HEK293 (cell line): ENCODE results near the gene AADAC.

Experiments
- ATF2 ChIP-seq: fragments of 450-650 bp; formaldehyde crosslinking; IDR thresholded peaks from 2 replicates; pipeline ENCODE4 v1.5.1; 2016; ENCODE audit warnings: missing biosample characterization, missing genetic modification characterization, low read depth
- CTCF ChIP-seq: fragments of 450-650 bp; formaldehyde crosslinking; IDR thresholded peaks from 2 replicates; pipeline ENCODE4 v1.5.1; 2016; ENCODE audit warnings: missing biosample characterization, missing genetic modification characterization
- FEZF1 ChIP-seq: fragments of 450-650 bp; formaldehyde crosslinking; IDR thresholded peaks from 2 replicates; pipeline ENCODE4 v1.5.1; 2016; ENCODE audit warnings: missing biosample characterization, missing genetic modification characterization
- GFI1B ChIP-seq: fragments of 450-650 bp; formaldehyde crosslinking; IDR thresholded peaks from 2 replicates; pipeline ENCODE4 v1.5.1; 2016; ENCODE audit warnings: missing biosample characterization, missing genetic modification characterization
- GLIS1 ChIP-seq: fragments of 450-650 bp; formaldehyde crosslinking; IDR thresholded peaks from 2 replicates; pipeline ENCODE4 v1.5.1; 2016; ENCODE audit warnings: missing biosample characterization, missing genetic modification characterization
- PRDM4 ChIP-seq: fragments of 450-650 bp; formaldehyde crosslinking; IDR thresholded peaks from 2 replicates; pipeline ENCODE4 v1.5.1; 2017; ENCODE audit warnings: missing biosample characterization, missing genetic modification characterization
- YY1 ChIP-seq: fragments of 450-650 bp; formaldehyde crosslinking; IDR thresholded peaks from 2 replicates; pipeline ENCODE4 v1.5.1; 2018; ENCODE audit warnings: missing biosample characterization, missing genetic modification characterization
- ZBTB10 ChIP-seq: fragments of 450-650 bp; formaldehyde crosslinking; IDR thresholded peaks from 2 replicates; pipeline ENCODE4 v1.5.1; 2016; ENCODE audit warnings: missing biosample characterization, missing genetic modification characterization
- ZNF114 ChIP-seq: fragments of 450-650 bp; formaldehyde crosslinking; IDR thresholded peaks from 2 replicates; pipeline ENCODE4 v1.5.0; 2017; ENCODE audit warnings: missing biosample characterization, missing genetic modification characterization
- ZNF138 ChIP-seq: fragments of 450-650 bp; formaldehyde crosslinking; IDR thresholded peaks from 2 replicates; pipeline ENCODE4 v1.5.1; 2016; ENCODE audit warnings: missing biosample characterization, missing genetic modification characterization, borderline replicate concordance
- ZNF350 ChIP-seq: fragments of 450-650 bp; formaldehyde crosslinking; IDR thresholded peaks from 2 replicates; pipeline ENCODE4 v1.5.0; 2017; ENCODE audit warnings: missing biosample characterization, mild to moderate bottlenecking, missing genetic modification characterization
- ZNF398 ChIP-seq: fragments of 450-650 bp; formaldehyde crosslinking; IDR thresholded peaks from 2 replicates; pipeline ENCODE4 v1.5.1; 2017; ENCODE audit warnings: missing biosample characterization, missing genetic modification characterization
- ZNF621 ChIP-seq: fragments of 450-650 bp; formaldehyde crosslinking; IDR thresholded peaks from 2 replicates; pipeline ENCODE4 v1.5.1; 2017; ENCODE audit warnings: missing biosample characterization, missing genetic modification characterization
- ZNF660 ChIP-seq: fragments of 450-650 bp; IDR thresholded peaks from 2 replicates; pipeline ENCODE4 v1.5.1; 2018; ENCODE audit warnings: missing biosample characterization, mild to moderate bottlenecking, missing genetic modification characterization

DNA sequence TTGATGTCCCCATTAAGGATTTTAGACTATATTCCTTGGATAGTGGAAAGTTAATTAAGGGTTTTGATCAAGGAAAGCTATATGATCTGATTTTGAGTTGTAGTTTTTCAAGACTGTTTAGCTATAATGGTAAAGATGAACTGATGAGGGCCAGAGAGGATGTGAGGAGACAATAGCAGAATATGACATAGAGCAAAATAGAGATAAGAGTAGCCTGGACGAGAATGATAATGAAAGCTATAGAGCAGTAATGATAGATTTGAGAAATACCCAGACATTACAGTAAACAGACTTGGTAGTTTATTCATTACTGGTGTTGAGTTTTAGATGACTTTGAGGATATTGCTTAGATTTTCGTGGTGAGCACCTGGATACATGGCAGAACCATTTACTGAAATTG, 63.4 kb downstream of the AADAC start:
- TF ChIP-seq ZNF114 (tag by site-specific recombination) (no peak), ZNF660 (no peak), PRDM4 (tag by site-specific recombination) (no peak), ATF2 (no peak), GFI1B (tag by site-specific recombination) (no peak), CTCF (tag by site-specific recombination) (no peak), ZNF621 (tag by site-specific recombination) (no peak), ZBTB10 (no peak), FEZF1 (tag by site-specific recombination) (no peak), ZNF138 (tag by site-specific recombination) (no peak), ZNF350 (tag by site-specific recombination) (no peak), YY1 (tag by site-specific recombination) (no peak), ZNF398 (tag by site-specific recombination) (no peak), GLIS1 (no peak)
